SK-N-MC (cell line): ENCODE data around the gene EEF2.

Source experiments
- DNase-seq: peaks from one replicate; pipeline ENCODE4 v3.0.0-alpha.2; 2011; ENCODE audit warnings: low read depth, low spot score
- H3K27ac ChIP-seq: fragments of 200-600 bp; sonication (generic); 2 replicates; pipeline ENCODE4 v1.5.1; 2016; ENCODE audit warnings: mixed run types
- H3K36me3 ChIP-seq: fragments of 200-600 bp; sonication (generic); 2 replicates; pipeline ENCODE4 v1.6.1; 2017; ENCODE audit warnings: antibody characterized with exemption, low read length, mixed read lengths; ENCODE audit not compliant: insufficient read depth
- H3K4me3 ChIP-seq: fragments of 200-600 bp; sonication (generic); 2 replicates; pipeline ENCODE4 v1.5.1; 2016
- H3K9ac ChIP-seq: fragments of 200-600 bp; sonication (generic); 2 replicates; pipeline ENCODE4 v1.8.0; 2017; ENCODE audit warnings: mixed run types, mixed read lengths; ENCODE audit not compliant: insufficient read length
- H3K9me3 ChIP-seq: fragments of 200-600 bp; sonication (generic); 2 replicates; pipeline ENCODE4 v1.6.1; 2017; ENCODE audit warnings: low read depth, mild to moderate bottlenecking, antibody characterized with exemption, low read length, moderate library complexity, mixed read lengths
- EZH2 ChIP-seq: fragments of 200-600 bp; sonication (generic); IDR thresholded peaks from one replicate; pipeline ENCODE4 v1.6.1; 2017; ENCODE audit warnings: antibody characterized with exemption
- FOXP2 ChIP-seq: optimal IDR thresholded peaks from 2 replicates; pipeline ENCODE3; 2011; ENCODE audit warnings: mild to moderate bottlenecking, moderate library complexity; ENCODE audit not compliant: insufficient read depth; ENCODE audit errors: extremely low read length, control extremely low read depth
- POLR2AphosphoS5 ChIP-seq: IDR thresholded peaks from 2 replicates; pipeline ENCODE4 v1.6.1; 2012; ENCODE audit warnings: mild to moderate bottlenecking, low read depth, low read length, borderline replicate concordance

The EEF2 gene

DNA sequence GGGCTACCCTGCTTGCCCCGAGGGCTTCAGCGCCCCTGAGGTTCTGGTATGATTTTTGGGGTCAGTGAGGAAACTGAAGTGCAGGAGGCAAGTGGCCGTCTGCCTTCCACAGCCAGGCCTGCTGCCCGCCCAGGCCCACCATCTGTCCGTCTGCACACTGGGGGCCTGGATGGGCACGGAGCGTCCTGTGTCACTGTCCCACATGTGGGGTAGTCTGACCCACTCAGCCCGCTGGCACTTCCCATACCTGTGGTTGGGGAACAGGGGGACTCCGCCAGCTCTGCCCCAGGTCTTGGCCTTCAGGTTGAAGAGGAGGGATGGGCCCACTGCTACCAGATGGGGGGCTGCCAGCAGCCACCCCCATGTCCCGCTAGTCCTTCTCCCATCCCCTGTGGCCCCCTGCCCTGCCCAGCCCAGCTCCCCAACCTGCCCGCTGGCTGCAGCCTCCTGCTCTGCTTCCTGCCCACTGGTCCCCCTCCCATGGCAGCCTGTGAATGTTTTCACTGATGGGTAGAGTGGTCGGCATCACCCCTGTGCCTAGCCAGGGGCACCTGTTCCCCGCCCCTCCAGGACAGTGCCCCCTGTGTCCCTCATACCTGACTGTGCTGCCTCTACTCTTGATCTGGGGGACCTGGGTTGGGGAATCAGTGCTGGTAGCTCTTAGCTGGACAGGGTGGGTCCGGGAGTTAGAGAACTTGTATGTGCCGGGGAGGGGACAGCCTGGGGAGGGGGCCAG lies 31.8 kb upstream of the EEF2 start:
- TF ChIP-seq POLR2AphosphoS5 (no peak), EZH2 (no peak), FOXP2 (no peak)
- no peak overlapping the region for H3K9ac ChIP-seq

DNA sequence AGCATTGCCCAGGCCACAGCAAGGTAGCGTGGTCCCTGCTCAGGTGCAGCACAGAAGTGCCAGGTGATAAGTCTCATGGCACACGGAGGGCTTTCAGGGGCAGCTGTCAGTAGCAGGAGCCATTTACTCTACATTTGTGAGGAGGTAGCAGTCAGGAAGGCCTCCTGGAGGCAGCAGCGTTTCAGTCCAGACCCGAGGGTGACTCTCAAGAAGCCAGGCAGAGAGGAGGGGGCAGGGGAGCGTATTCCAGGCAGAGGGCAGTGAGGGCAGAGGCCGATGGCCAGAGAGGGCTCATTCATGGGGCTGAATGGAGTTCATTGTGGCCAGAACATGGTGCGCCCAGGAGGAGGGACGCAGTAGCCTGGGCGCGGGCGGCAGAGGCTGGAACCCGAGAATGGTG lies 31.2 kb upstream of the EEF2 start:
- Histone ChIP-seq H3K9ac (no peak overlapping the region), H3K27ac (no peak overlapping the region)
- TF ChIP-seq POLR2AphosphoS5 (no peak), EZH2 (no peak), FOXP2 (no peak)

More for the DNA sequence above, 31.8 kb upstream of the EEF2 start:
- Histone ChIP-seq H3K9me3 (no peaks in the 10 kb centered on the region), H3K27ac (peak overlapping the region; percentile 71; the same call in 1 of the 2 replicates), H3K4me3 (no peak overlapping the region), H3K36me3 (peaks cover 28% of the 10 kb centered on the region; the same call in 1 of the 2 replicates)
- DNase-seq = no peak

DNA sequence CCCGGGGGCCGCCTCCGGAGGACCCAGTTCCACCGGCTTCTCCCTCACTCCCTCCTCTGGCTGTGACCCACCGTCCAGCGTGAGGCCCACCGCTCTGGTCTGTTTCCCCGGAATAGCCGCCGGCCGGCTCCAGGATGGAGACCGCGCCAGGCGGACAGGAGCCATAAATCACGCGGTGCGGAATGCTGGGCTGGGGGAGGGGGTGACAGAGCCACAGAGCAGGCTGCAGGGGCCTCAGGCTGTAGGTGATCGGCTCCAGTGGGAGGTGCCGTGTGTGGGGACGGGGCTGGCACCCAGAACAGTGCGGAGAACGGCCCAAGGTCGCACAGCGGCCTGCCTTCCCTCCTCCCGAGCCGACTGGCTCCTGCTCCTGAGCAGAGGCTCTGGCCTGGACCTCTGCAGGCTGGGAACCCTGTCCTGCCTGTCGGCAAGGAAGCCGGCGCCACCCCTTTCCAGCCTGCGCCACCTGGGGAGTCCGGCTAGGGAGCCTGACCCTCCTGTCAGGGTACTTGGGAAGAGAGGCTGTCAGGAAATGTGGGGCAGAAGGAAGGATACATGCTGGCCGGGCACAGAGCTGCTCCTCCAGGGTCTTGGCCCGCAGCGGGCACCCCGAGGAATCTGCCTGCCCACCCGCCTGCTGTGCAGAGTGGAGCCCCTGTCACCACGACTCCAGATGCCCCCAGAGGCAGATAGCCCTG lies 30.6 kb upstream of the EEF2 start:
- no peak overlapping the region for H3K27ac ChIP-seq
- H3K9ac ChIP-seq = no peak overlapping the region
- no peak for DNase-seq
- no peak overlapping the region for H3K4me3 ChIP-seq
- TF ChIP-seq EZH2 = no peak
- TF ChIP-seq POLR2AphosphoS5 = no peak
- no peak for TF ChIP-seq FOXP2
- peaks cover 19% of the 10 kb centered on the region; the same call in 1 of the 2 replicates for H3K36me3 ChIP-seq
- no peaks in the 10 kb centered on the region for H3K9me3 ChIP-seq

More for the DNA sequence above, 31.2 kb upstream of the EEF2 start:
- no peaks in the 10 kb centered on the region for H3K9me3 ChIP-seq
- H3K36me3 ChIP-seq = peaks cover 23% of the 10 kb centered on the region; the same call in 1 of the 2 replicates
- DNase-seq = no peak
- H3K4me3 ChIP-seq = no peak overlapping the region

DNA sequence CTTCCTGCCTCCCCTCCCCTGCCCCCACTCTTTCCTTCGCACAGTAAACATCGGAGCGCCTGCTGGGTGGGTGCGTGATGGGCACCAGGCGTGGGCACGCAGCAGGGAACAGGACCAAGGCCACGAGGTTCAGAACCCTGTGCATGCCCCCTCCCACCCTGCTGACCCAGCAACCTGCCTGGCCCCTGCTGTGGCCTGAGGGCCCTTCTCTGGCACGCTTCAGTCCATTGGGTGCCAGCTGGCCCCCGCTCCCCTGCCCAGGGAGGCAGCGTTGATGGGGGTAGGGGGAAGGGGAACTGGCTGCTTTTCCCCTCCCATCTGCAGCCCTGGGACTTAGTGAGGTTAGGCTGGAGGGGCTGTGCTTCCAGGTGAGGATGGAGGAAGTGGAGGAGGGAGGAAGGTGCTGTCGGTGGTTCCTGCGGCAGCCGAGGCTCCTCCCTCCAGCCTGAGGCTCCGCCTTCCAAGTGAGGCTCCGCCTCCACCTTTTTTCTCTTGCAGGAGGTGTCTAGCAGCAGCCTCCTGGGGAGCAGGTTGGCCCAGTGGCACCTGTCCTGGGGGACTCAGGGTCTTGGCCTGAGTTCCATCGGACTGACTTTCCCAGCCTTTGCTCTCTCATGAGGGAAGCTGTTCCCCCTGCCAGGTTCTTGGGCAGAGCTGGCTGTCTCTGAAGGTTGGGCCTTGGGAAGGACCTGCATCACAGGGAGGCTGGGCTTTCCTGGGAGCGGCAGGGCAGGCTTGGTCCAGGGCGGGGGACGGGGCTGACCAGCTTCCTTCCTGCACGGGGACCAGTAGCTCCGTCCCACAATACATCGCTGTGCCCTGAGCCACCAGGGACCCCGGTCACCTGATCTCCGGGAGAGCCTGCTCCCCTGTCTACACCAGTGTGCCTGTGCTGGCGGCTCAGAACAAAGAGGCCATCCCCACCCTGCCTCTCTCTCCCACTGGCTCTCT lies 29.6 kb upstream of the EEF2 start:
- DNase-seq = no peak
- Histone ChIP-seq H3K9me3 (no peaks in the 10 kb centered on the region), H3K4me3 (no peak overlapping the region), H3K27ac (no peak overlapping the region), H3K9ac (no peak overlapping the region), H3K36me3 (peaks cover 19% of the 10 kb centered on the region; the same call in 1 of the 2 replicates)
- no peak for TF ChIP-seq EZH2
- no peak for TF ChIP-seq POLR2AphosphoS5
- no peak for TF ChIP-seq FOXP2

DNA sequence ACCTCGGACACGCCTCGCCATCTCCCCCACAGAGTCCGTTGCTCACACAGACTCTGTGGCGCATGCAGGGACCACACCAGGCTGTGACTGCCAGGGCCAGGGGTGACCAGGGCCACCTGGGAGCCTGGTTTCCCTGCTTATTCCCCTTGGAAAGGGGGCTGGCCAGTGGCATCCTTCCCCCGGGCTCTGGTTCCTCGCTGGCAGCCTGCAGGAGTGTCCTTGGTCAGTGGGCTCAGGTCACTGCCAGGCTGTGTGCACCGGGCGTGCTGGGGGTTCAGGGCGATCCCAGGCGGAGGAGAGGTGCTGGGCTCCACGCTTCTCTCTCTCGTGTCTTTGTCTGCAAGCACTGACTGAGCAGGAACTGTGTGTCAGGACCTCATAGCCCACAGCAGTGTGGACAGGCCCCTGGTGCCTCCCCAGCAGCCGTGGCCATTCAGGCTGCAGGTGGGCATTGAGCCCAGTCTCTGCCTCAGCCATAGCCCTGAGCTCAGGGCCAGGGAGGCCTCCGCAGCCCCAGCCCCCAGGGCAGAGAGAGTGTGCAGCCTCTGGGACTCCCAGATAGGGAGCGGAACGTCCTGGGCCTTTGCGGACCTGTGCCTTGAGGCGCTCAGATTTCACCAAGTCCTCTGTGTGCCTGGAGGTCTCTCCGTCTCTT lies 28.8 kb upstream of the EEF2 start:
- Histone ChIP-seq H3K36me3 (peaks cover 19% of the 10 kb centered on the region; the same call in 1 of the 2 replicates), H3K4me3 (no peak overlapping the region), H3K27ac (no peak overlapping the region), H3K9me3 (no peaks in the 10 kb centered on the region), H3K9ac (no peak overlapping the region)
- DNase-seq = no peak
- TF ChIP-seq EZH2 = no peak
- no peak for TF ChIP-seq FOXP2
- no peak for TF ChIP-seq POLR2AphosphoS5

DNA sequence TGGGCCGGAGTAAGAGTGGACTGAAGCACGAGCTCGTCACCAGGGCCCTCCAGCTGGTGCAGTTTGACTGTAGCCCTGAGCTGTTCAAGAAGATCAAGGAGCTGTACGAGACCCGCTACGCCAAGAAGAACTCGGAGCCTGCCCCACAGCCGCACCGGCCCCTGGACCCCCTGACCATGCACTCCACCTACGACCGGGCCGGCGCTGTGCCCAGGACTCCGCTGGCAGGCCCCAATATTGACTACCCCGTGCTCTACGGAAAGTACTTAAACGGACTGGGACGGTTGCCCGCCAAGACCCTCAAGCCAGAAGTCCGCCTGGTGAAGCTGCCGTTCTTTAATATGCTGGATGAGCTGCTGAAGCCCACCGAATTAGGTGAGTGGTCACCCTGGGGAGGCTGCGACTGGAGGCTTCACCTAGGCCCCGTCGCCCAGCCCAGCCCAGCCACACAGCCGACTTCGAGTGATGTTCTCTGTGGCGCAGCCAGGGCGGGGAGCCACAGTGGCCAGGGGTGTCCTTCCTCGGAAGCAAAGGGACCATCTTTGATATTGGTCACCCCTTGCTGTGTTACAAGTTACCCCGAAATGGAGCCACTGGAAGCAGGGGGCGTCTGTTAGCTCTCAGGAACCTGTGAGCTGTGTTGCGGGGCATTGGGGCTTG lies 27.8 kb upstream of the EEF2 start:
- TF ChIP-seq EZH2 (no peak), FOXP2 (no peak), POLR2AphosphoS5 (no peak)
- Histone ChIP-seq H3K4me3 (no peak overlapping the region), H3K9me3 (no peaks in the 10 kb centered on the region), H3K27ac (no peak overlapping the region), H3K9ac (no peak overlapping the region), H3K36me3 (peaks cover 19% of the 10 kb centered on the region; the same call in 1 of the 2 replicates)
- DNase-seq = no peak
